Measurements from ENCODE around the gene CCDC183.

Gene CCDC183

DNA sequence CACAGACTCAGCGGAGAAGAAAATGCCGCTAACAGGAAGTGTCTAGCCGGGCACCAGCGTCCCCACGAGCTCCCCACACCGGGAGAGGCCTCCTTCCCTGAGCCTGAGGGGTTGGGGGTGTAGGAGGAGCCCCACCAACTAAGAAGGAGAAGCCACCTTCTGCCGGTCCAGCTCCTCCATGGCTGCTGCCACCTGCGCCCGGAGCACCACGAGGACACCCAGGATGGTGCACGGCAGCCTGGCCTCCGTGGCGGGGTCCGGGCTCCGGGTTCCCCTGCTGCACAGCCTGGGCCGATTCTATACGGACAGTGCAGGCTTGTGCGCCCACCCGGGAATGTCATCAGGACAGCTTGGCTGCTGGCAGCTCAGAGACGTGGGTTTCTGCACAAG is 38.4 kb upstream of the CCDC183 start:
- Histone ChIP-seq H3K9ac (ENCODE audit: low read length) (no peak overlapping the region), H3K4me2 (ENCODE audit: low read depth, low read length) (no peak overlapping the region; the same call in 1 of the 2 replicates), H3K27me3 (replicated peaks; ENCODE audit: insufficient read depth, low read length) (peaks cover 73% of the 10 kb centered on the region)

DNA sequence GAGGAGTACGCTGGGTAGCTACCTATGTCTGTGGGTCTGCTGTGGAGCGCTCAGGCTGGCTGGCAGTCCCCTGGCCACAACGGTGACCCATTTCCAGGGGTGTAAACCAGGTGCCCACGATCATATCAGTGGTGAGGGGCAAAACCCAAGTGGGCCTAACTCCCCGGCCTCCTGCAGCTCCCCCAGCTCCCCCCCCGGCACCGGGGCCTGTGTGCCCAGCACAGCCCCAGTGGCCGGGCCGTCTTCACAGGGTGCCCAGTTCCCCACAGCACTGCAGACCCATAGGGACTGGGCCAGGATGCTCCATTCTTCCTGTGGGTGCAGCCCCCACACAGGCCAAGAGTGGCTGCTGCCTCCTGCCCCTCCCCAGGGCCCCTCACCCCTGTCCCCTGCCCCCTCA is 37.1 kb upstream of the CCDC183 start:
- H3K9me3 ChIP-seq (replicated peaks; ENCODE audit: insufficient read depth, low read length) = no peaks in the 10 kb centered on the region
- no peak overlapping the region for H3K4me3 ChIP-seq (ENCODE audit: low read length)
- H3K79me2 ChIP-seq (ENCODE audit: low read length) = no peaks in the 10 kb centered on the region
- DNase-seq = no peak
- no peaks in the 10 kb centered on the region for H4K20me1 ChIP-seq (ENCODE audit: insufficient read depth, low read length)
- H3K9me2 ChIP-seq (replicated peaks; ENCODE audit: insufficient read depth, low read length) = no peaks in the 10 kb centered on the region
- 0 out of 2 replicates have a peak, but pooled peaks cover 2% of the 10 kb centered on the region for H3K4me1 ChIP-seq (ENCODE audit: low read length)
- H3K9ac ChIP-seq (ENCODE audit: low read length) = no peak overlapping the region
- no peak overlapping the region for H3K4me2 ChIP-seq (ENCODE audit: low read depth, low read length)
- no peaks in the 10 kb centered on the region for H3K36me3 ChIP-seq (replicated peaks; ENCODE audit: insufficient read depth, low read length)
- H3K27me3 ChIP-seq (replicated peaks; ENCODE audit: insufficient read depth, low read length) = peaks cover 61% of the 10 kb centered on the region
- H3K27ac ChIP-seq (ENCODE audit: low read length) = no peak overlapping the region
- no peak for TF ChIP-seq EZH2phosphoT487 (IDR thresholded peaks at IDR 0.05; ENCODE audit: low read length)
- TF ChIP-seq EZH2 (optimal IDR thresholded peaks at IDR 0.05; ENCODE audit: low read depth, low read length) = no peak
- no peak for TF ChIP-seq CTCF (IDR thresholded peaks at IDR 0.05; ENCODE audit: low read length)
- H3F3A ChIP-seq (ENCODE audit: insufficient read depth, low read length) = no peaks in the 10 kb centered on the region
- H2AFZ ChIP-seq (ENCODE audit: low read length) = no peak overlapping the region

More for the DNA sequence above, 38.4 kb upstream of the CCDC183 start:
- H3K36me3 ChIP-seq (replicated peaks; ENCODE audit: insufficient read depth, low read length) = no peaks in the 10 kb centered on the region
- no peaks in the 10 kb centered on the region for H4K20me1 ChIP-seq (ENCODE audit: insufficient read depth, low read length)
- H3K4me1 ChIP-seq (ENCODE audit: low read length) = 0 out of 2 replicates have a peak, but pooled peaks cover 2% of the 10 kb centered on the region
- H3K9me3 ChIP-seq (replicated peaks; ENCODE audit: insufficient read depth, low read length) = no peaks in the 10 kb centered on the region
- no peaks in the 10 kb centered on the region for H3F3A ChIP-seq (ENCODE audit: insufficient read depth, low read length)
- H2AFZ ChIP-seq (ENCODE audit: low read length) = no peak overlapping the region
- TF ChIP-seq EZH2phosphoT487 (IDR thresholded peaks at IDR 0.05; ENCODE audit: low read length) = no peak
- no peak for TF ChIP-seq EZH2 (optimal IDR thresholded peaks at IDR 0.05; ENCODE audit: low read depth, low read length)
- TF ChIP-seq CTCF (IDR thresholded peaks at IDR 0.05; ENCODE audit: low read length) = no peak
- DNase-seq = no peak
- no peaks in the 10 kb centered on the region for H3K79me2 ChIP-seq (ENCODE audit: low read length)
- no peak overlapping the region for H3K27ac ChIP-seq (ENCODE audit: low read length)
- no peak overlapping the region for H3K4me3 ChIP-seq (ENCODE audit: low read length)
- H3K9me2 ChIP-seq (replicated peaks; ENCODE audit: insufficient read depth, low read length) = no peaks in the 10 kb centered on the region

DNA sequence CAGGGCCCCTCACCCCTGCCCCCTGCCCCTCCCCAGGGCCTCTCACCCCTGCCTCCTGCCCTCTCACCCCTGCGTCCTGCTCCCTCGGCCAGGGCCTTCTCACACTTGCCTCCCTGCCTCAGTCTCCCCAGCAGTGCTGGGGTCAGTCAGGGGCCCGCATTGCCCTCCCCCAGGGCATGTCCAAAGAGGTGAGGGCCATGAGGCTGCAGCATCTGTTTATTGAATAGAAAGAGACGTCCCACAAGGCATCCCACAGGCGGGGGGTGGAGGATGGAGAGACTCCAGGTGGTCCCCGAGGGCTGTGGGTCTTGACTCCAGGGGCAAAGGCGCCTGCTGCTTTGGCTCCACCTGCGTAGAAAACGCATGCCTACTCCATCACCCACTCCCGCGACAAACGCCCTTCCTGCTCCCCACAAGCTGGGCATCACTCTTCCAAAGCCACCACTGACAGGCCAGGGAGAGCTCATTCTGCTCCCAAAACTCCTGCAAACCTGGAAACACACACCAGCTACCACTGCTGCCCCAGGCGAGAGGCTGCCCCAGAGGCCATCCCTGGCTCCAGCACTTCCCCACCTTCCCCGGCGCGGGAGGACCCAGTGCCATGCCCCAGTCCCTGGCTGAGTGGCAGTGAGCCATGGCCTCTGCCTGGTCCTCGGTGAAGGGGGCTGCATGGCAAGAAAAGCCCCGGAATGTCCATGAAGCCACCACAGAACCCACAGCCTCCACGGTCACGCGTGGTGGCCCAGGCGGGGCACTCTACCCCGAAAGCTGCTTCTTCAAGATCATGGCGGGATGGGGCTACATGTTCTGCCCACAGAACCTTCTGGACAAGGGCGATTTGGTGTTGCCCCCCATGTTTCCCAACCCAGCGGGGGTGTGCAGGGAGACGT is 36.5 kb upstream of the CCDC183 start:
- TF ChIP-seq EZH2phosphoT487 (IDR thresholded peaks at IDR 0.05; ENCODE audit: low read length) (no peak), CTCF (IDR thresholded peaks at IDR 0.05; ENCODE audit: low read length) (no peak), EZH2 (optimal IDR thresholded peaks at IDR 0.05; ENCODE audit: low read depth, low read length) (no peak)
- H3K9me2 ChIP-seq (replicated peaks; ENCODE audit: insufficient read depth, low read length) = no peaks in the 10 kb centered on the region
- no peaks in the 10 kb centered on the region for H3K79me2 ChIP-seq (ENCODE audit: low read length)
- H3K27ac ChIP-seq (ENCODE audit: low read length) = no peak overlapping the region
- H3F3A ChIP-seq (ENCODE audit: insufficient read depth, low read length) = no peaks in the 10 kb centered on the region
- H3K4me3 ChIP-seq (ENCODE audit: low read length) = no peak overlapping the region
- no peak overlapping the region for H3K9ac ChIP-seq (ENCODE audit: low read length)
- H3K36me3 ChIP-seq (replicated peaks; ENCODE audit: insufficient read depth, low read length) = no peaks in the 10 kb centered on the region
- no peaks in the 10 kb centered on the region for H3K9me3 ChIP-seq (replicated peaks; ENCODE audit: insufficient read depth, low read length)
- no peak for DNase-seq
- H3K4me2 ChIP-seq (ENCODE audit: low read depth, low read length) = no peak overlapping the region
- H2AFZ ChIP-seq (ENCODE audit: low read length) = no peak overlapping the region
- H3K27me3 ChIP-seq (replicated peaks; ENCODE audit: insufficient read depth, low read length) = peaks cover 54% of the 10 kb centered on the region
- H3K4me1 ChIP-seq (ENCODE audit: low read length) = 0 out of 2 replicates have a peak, but pooled peaks cover 2% of the 10 kb centered on the region
- no peaks in the 10 kb centered on the region for H4K20me1 ChIP-seq (ENCODE audit: insufficient read depth, low read length)
